HepG2 (cell line): Measurements from ENCODE around the gene CBLN3. TPM values are rescaled to one million over a fixed set of nuclear protein-coding genes. Genes with fewer than 3 reads are reported as not detected.
A peak's percentile ranks its signal among the peaks of the same experiment; 100 is the strongest.

Experiments used
- ELF3 ChIP-seq: IDR thresholded peaks from 2 replicates; pipeline ENCODE4 v1.6.1; 2016; ENCODE audit warnings: missing genetic modification reagents, missing compliant biosample characterization
- FOXP1 ChIP-seq, 2 experiments: fragments of 450-650 bp in 1 of 2; IDR thresholded peaks; 2 replicates each; pipeline ENCODE4 v1.6.1; 2017 to 2018; ENCODE audit warnings: antibody characterized with exemption in 1 of 2
- GPN1 ChIP-seq: sonication (generic); formaldehyde crosslinking; IDR thresholded peaks from 2 replicates; pipeline ENCODE4 v1.5.1; 2020; ENCODE audit warnings: missing genetic modification reagents, borderline replicate concordance
- HES4 ChIP-seq: sonication (generic); formaldehyde crosslinking; IDR thresholded peaks from 2 replicates; pipeline ENCODE4 v1.9.0; 2021; ENCODE audit warnings: mild to moderate bottlenecking, missing genetic modification reagents, borderline replicate concordance
- HNF4G ChIP-seq, 2 experiments: sonication (generic) in 1 of 2; formaldehyde crosslinking in 1 of 2; IDR thresholded peaks; 2 replicates each; pipeline versions ENCODE4 v1.4.0 to v1.6.1; 2011 to 2020; ENCODE audit warnings: borderline replicate concordance in 2 of 2, low read depth in 2 of 2, mild to moderate bottlenecking in 2 of 2, low read length in 1 of 2, missing genetic modification reagents in 1 of 2, moderate library complexity in 1 of 2
- MAFF ChIP-seq: IDR thresholded peaks from 2 replicates; pipeline ENCODE4 v1.6.1; 2011; ENCODE audit warnings: low read depth, low read length, improper control_type of control experiment
- MBD4 ChIP-seq: IDR thresholded peaks from 2 replicates; pipeline ENCODE4 v1.6.1; 2012; ENCODE audit warnings: low read length, inconsistent platforms, borderline replicate concordance
- NFYC ChIP-seq: IDR thresholded peaks from 2 replicates; pipeline ENCODE4 v1.6.1; 2016; ENCODE audit warnings: missing genetic modification reagents, missing compliant biosample characterization
- PHF5A ChIP-seq: IDR thresholded peaks from one replicate; pipeline ENCODE4 v1.6.1; 2018; ENCODE audit warnings: low read depth, missing genetic modification reagents; ENCODE audit not compliant: unreplicated experiment
- POLR2AphosphoS5 ChIP-seq: IDR thresholded peaks from 2 replicates; pipeline ENCODE4 v1.6.1; 2012; ENCODE audit warnings: low read depth, low read length
- SIN3A ChIP-seq: IDR thresholded peaks from 2 replicates; pipeline ENCODE4 v1.6.1; 2011; ENCODE audit warnings: low read depth, mild to moderate bottlenecking, control low read depth, low read length, borderline replicate concordance
- SRF ChIP-seq: IDR thresholded peaks from 2 replicates; pipeline ENCODE4 v1.6.1; 2011; ENCODE audit warnings: mild to moderate bottlenecking, low read depth, low read length, moderate library complexity
- SSRP1 ChIP-seq: IDR thresholded peaks from 2 replicates; pipeline ENCODE4 v1.6.1; 2016; ENCODE audit warnings: control low read depth
- SUZ12 ChIP-seq: fragments of 150-350 bp; IDR thresholded peaks from 2 replicates; pipeline ENCODE4 v1.6.1; 2014; ENCODE audit warnings: low read depth, low read length
- YEATS2 ChIP-seq: sonication (generic); formaldehyde crosslinking; IDR thresholded peaks from 2 replicates; pipeline ENCODE4 v1.4.0; 2020; ENCODE audit warnings: missing genetic modification reagents, borderline replicate concordance
- ZBTB21 ChIP-seq: sonication (generic); formaldehyde crosslinking; IDR thresholded peaks from 2 replicates; pipeline ENCODE4 v1.4.0; 2020; ENCODE audit warnings: missing genetic modification reagents
- ZNF10 ChIP-seq: sonication (generic); formaldehyde crosslinking; IDR thresholded peaks from 2 replicates; pipeline ENCODE4 v1.4.0; 2020; ENCODE audit warnings: mild to moderate bottlenecking, low read depth, missing genetic modification reagents, borderline replicate concordance
- ZNF225 ChIP-seq: sonication (generic); formaldehyde crosslinking; IDR thresholded peaks from 2 replicates; pipeline ENCODE4 v1.4.0; 2020; ENCODE audit warnings: mild to moderate bottlenecking, missing genetic modification reagents
- ZNF317 ChIP-seq: sonication (generic); formaldehyde crosslinking; IDR thresholded peaks from 2 replicates; pipeline ENCODE4 v1.5.0; 2020; ENCODE audit warnings: mild to moderate bottlenecking, missing genetic modification reagents
- ZNF547 ChIP-seq: sonication (generic); formaldehyde crosslinking; IDR thresholded peaks from 2 replicates; pipeline ENCODE4 v1.5.1; 2020; ENCODE audit warnings: mild to moderate bottlenecking, missing genetic modification reagents
- ZNF614 ChIP-seq: IDR thresholded peaks from 2 replicates; pipeline ENCODE4 v1.6.1; 2018; ENCODE audit warnings: missing biosample characterization, missing genetic modification reagents, inconsistent platforms, borderline replicate concordance
- ZNF850 ChIP-seq: sonication (generic); formaldehyde crosslinking; conservative IDR thresholded peaks from 2 replicates; pipeline ENCODE4 v1.9.0; 2021; ENCODE audit warnings: mild to moderate bottlenecking, missing genetic modification reagents
- polyA plus RNA-seq, 8 experiments: library from polyadenylated mRNA; depleted of rRNA in 3 of 8; stranded (reverse) in 7 of 8; unstranded in 1 of 8; fragments of >200 nt; fragmentation: Illumina TruSeq in 4 of 8; extraction: Trizol in 4 of 8; gene quantifications; 2 replicates each; pipeline versions ENCODE4 v1.2.1 to v1.2.3, GENCODE V29; 2011 to 2016; ENCODE audit warnings: low read depth in 4 of 8, missing spikeins in 1 of 8, mixed read lengths in 1 of 8; ENCODE audit not compliant: insufficient read depth in 1 of 8
- total RNA-seq, 5 experiments: library from RNA; depleted of rRNA; stranded (reverse); fragments of >200 nt; fragmentation: Illumina TruSeq; extraction: Trizol; gene quantifications; 2 replicates each; pipeline ENCODE4 v1.2.3, GENCODE V29; 2016; ENCODE audit warnings: low read depth in 1 of 5
- TF ChIP-seq, protein P1 (sequence below): sonication (generic); formaldehyde crosslinking; IDR thresholded peaks from 2 replicates; pipeline ENCODE4 v1.5.1; 2020; ENCODE audit warnings: mild to moderate bottlenecking, missing genetic modification reagents, moderate library complexity
- TF ChIP-seq, protein P2 (sequence below): IDR thresholded peaks from 2 replicates; pipeline ENCODE4 v1.6.1; 2016; ENCODE audit warnings: low read depth, borderline replicate concordance
- TF ChIP-seq, protein P3 (sequence below): sonication (generic); formaldehyde crosslinking; IDR thresholded peaks from 2 replicates; pipeline ENCODE4 v1.4.0; 2020; ENCODE audit warnings: missing genetic modification reagents
- TF ChIP-seq, protein P4 (sequence below): IDR thresholded peaks from 2 replicates; pipeline ENCODE4 v1.6.1; 2016; ENCODE audit warnings: control low read depth
- TF ChIP-seq, protein P5 (sequence below): fragments of 450-650 bp; IDR thresholded peaks from 2 replicates; pipeline ENCODE4 v1.6.1; 2017

Gene CBLN3
- total and polyA plus RNA-seq, 2 of the 13 experiments (the other 11 are each of a cell fraction or from before 2014, with no cell fraction given): 0.66 to 0.98 TPM

DNA sequence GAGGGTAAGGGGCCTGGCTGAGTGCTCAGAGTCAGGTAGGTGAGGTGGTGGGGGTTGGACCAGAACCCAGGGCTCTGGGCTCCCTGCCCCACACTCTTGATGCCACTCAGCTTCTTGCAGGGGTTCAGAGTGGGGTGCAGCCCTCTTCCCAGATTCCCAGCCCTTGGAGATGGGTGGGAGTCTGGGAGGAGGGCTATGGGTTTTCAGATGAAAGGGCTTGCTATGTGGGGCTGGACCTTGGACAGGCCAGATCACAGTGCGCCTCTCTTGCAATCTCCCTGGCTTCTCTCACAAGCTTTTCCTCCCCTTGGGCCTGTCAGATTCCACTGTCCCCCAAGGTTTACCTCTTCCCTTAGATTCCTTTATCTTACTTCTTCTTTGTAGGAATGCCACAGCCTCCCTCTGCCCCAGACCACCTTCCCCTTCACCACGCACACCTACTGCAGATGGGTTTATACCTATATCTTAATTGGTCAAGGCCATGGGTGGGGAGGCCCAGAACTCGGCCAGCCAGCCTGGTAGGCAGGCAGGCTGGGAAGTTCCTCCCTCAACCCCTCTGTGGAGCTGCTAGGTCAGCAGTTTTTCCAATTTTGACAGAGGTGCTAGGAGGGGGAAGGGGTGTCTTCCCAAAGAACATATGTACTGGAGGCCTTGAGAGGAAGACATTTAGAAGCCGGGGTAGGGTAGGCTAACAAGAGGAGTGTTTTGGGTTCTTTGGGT is 29.3 kb downstream of the CBLN3 start (continued):
- TF ChIP-seq GPN1 (no peak), ZNF547 (CRISPR knock-in tag) (no peak; the same call in 1 of the 2 replicates), ZBTB21 (CRISPR knock-in tag) (no peak), NFYC (CRISPR knock-in tag) (no peak), FOXP1 (IDR thresholded peaks at IDR 0.05) (no peak), FOXP1 (CRISPR knock-in tag; IDR thresholded peaks at IDR 0.05) (no peak), POLR2AphosphoS5 (no peak), MAFF (peak; percentile 83), PHF5A (CRISPR knock-in tag) (no peak), ZNF10 (CRISPR knock-in tag) (no peak), SSRP1 (no peak), SUZ12 (no peak), ZNF850 (CRISPR knock-in tag) (no peak), SRF (no peak), HNF4G (IDR thresholded peaks at IDR 0.05; ENCODE audit: borderline replicate concordance, low read depth, low read length) (peak; percentile 74), HNF4G (CRISPR knock-in tag; IDR thresholded peaks at IDR 0.05; ENCODE audit: borderline replicate concordance, low read depth) (no peak), ZNF225 (no peak), SIN3A (no peak), ZNF317 (CRISPR knock-in tag) (no peak), ZNF614 (CRISPR knock-in tag) (no peak), YEATS2 (no peak), MBD4 (no peak), HES4 (CRISPR knock-in tag) (no peak), ELF3 (CRISPR knock-in tag) (no peak)
- TF ChIP-seq, protein P1, sequence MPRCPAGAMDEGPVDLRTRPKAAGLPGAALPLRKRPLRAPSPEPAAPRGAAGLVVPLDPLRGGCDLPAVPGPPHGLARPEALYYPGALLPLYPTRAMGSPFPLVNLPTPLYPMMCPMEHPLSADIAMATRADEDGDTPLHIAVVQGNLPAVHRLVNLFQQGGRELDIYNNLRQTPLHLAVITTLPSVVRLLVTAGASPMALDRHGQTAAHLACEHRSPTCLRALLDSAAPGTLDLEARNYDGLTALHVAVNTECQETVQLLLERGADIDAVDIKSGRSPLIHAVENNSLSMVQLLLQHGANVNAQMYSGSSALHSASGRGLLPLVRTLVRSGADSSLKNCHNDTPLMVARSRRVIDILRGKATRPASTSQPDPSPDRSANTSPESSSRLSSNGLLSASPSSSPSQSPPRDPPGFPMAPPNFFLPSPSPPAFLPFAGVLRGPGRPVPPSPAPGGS (CRISPR knock-in tag): no peak
- TF ChIP-seq, protein P2, sequence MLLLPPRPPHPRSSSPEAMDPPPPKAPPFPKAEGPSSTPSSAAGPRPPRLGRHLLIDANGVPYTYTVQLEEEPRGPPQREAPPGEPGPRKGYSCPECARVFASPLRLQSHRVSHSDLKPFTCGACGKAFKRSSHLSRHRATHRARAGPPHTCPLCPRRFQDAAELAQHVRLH: no peak
- TF ChIP-seq, protein P3, sequence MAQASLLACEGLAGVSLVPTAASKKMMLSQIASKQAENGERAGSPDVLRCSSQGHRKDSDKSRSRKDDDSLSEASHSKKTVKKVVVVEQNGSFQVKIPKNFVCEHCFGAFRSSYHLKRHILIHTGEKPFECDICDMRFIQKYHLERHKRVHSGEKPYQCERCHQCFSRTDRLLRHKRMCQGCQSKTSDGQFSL (CRISPR knock-in tag): no peak
- TF ChIP-seq, protein P4, sequence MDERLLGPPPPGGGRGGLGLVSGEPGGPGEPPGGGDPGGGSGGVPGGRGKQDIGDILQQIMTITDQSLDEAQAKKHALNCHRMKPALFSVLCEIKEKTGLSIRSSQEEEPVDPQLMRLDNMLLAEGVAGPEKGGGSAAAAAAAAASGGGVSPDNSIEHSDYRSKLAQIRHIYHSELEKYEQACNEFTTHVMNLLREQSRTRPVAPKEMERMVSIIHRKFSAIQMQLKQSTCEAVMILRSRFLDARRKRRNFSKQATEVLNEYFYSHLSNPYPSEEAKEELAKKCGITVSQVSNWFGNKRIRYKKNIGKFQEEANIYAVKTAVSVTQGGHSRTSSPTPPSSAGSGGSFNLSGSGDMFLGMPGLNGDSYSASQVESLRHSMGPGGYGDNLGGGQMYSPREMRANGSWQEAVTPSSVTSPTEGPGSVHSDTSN (CRISPR knock-in tag): no peak
- TF ChIP-seq, protein P5, sequence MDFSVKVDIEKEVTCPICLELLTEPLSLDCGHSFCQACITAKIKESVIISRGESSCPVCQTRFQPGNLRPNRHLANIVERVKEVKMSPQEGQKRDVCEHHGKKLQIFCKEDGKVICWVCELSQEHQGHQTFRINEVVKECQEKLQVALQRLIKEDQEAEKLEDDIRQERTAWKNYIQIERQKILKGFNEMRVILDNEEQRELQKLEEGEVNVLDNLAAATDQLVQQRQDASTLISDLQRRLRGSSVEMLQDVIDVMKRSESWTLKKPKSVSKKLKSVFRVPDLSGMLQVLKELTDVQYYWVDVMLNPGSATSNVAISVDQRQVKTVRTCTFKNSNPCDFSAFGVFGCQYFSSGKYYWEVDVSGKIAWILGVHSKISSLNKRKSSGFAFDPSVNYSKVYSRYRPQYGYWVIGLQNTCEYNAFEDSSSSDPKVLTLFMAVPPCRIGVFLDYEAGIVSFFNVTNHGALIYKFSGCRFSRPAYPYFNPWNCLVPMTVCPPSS: no peak
